Measurements from ENCODE around the gene SOD3.

The SOD3 gene

GRCh38 chr4:24805067-24805466, 9.7 kb downstream of the SOD3 start:
- no peak for ATAC-seq

GRCh38 chr4:24805566-24805965, 10.2 kb downstream of the SOD3 start:
- ATAC-seq: no peak

- no peak for ATAC-seq
Observed at GRCh38 chr4:24806206-24806990, 11.0 kb downstream of the SOD3 start.

- ATAC-seq: no peak
Observed at GRCh38 chr4:24807611-24808010, 12.2 kb downstream of the SOD3 start.

GRCh38 chr4:24808261-24808660, 12.9 kb downstream of the SOD3 start:
- no peak for ATAC-seq

GRCh38 chr4:24808955-24809354, 13.6 kb downstream of the SOD3 start:
- ATAC-seq: no peak

GRCh38 chr4:24809376-24809775, 14.0 kb downstream of the SOD3 start:
- ATAC-seq: no peak

GRCh38 chr4:24809815-24810405, 14.5 kb downstream of the SOD3 start:
- ATAC-seq: no peak

- ATAC-seq: no peak
Observed at GRCh38 chr4:24810871-24811631, 15.7 kb downstream of the SOD3 start.

GRCh38 chr4:24813732-24814131, 18.4 kb downstream of the SOD3 start:
- ATAC-seq: no peak

GRCh38 chr4:24816797-24817196, 21.4 kb downstream of the SOD3 start:
- ATAC-seq: no peak

GRCh38 chr4:24820541-24820940, 25.2 kb downstream of the SOD3 start:
- no peak for ATAC-seq

- ATAC-seq: no peak
Observed at GRCh38 chr4:24824720-24825119, 29.3 kb downstream of the SOD3 start.

GRCh38 chr4:24831637-24832036, 36.3 kb downstream of the SOD3 start:
- ATAC-seq: no peak

GRCh38 chr4:24835696-24836095, 40.3 kb downstream of the SOD3 start:
- ATAC-seq: no peak

GRCh38 chr4:24836661-24837242, 41.4 kb downstream of the SOD3 start:
- no peak for ATAC-seq

GRCh38 chr4:24837336-24837735, 42.0 kb downstream of the SOD3 start:
- no peak for ATAC-seq

- no peak for ATAC-seq
Observed at GRCh38 chr4:24837781-24838180, 42.4 kb downstream of the SOD3 start.

- ATAC-seq: no peak
Observed at GRCh38 chr4:24840362-24840761, 45.0 kb downstream of the SOD3 start.

- no peak for ATAC-seq
Observed at GRCh38 chr4:24840826-24841543, 45.6 kb downstream of the SOD3 start.

GRCh38 chr4:24842356-24842755, 47.0 kb downstream of the SOD3 start:
- no peak for ATAC-seq

GRCh38 chr4:24843096-24843495, 47.7 kb downstream of the SOD3 start:
- ATAC-seq: no peak

GRCh38 chr4:24845132-24845531, 49.8 kb downstream of the SOD3 start:
- no peak for ATAC-seq

Measured in activated CD4-positive, CD25-positive, alpha-beta regulatory T cell treated with anti-CD3 and anti-CD28 coated beads, Interleukin-2, amount 50 U/mL, for 24 hours (primary cell).